K562 (cell line): ENCODE data around the gene PVALEF. TPM values are rescaled to one million over a fixed set of nuclear protein-coding genes. Genes with fewer than 3 reads are reported as not detected.

Source experiments
- CBFA2T3 ChIP-seq: fragments of 450-650 bp; IDR thresholded peaks from 2 replicates; pipeline ENCODE4 v1.6.1; 2017
- CBX5 ChIP-seq: IDR thresholded peaks from 2 replicates; pipeline ENCODE4 v1.6.1; 2014; ENCODE audit warnings: low read depth, borderline replicate concordance
- CC2D1A ChIP-seq: fragments of 450-650 bp; IDR thresholded peaks from 2 replicates; pipeline ENCODE4 v1.6.1; 2017; ENCODE audit warnings: mild to moderate bottlenecking
- CEBPG ChIP-seq, 3 experiments: fragments of 200-800 bp in 1 of 3; sonication (Bioruptor generic) in 1 of 3; sonication (generic) in 1 of 3; formaldehyde crosslinking in 1 of 3; IDR thresholded peaks in 2 of 3; conservative IDR thresholded peaks in 1 of 3; 2 replicates each; pipeline versions ENCODE4 v1.6.1 to v1.8.0; 2016 to 2022; ENCODE audit warnings: missing compliant biosample characterization in 2 of 3, missing genetic modification characterization in 2 of 3, mild to moderate bottlenecking in 1 of 3, missing genetic modification reagents in 1 of 3
- FOXM1 ChIP-seq, 2 experiments: fragments of 450-650 bp in 1 of 2; sonication (generic) in 1 of 2; formaldehyde crosslinking in 1 of 2; IDR thresholded peaks; 2 replicates each; pipeline versions ENCODE4 v1.6.1 to v1.9.0; 2017 to 2022; ENCODE audit warnings: low read depth in 2 of 2, mild to moderate bottlenecking in 2 of 2, missing genetic modification reagents in 1 of 2, moderate library complexity in 1 of 2
- MBD2 ChIP-seq: sonication (generic); IDR thresholded peaks from 2 replicates; pipeline ENCODE4 v1.6.1; 2016; ENCODE audit warnings: low read depth, borderline replicate concordance
- NCOA1 ChIP-seq: fragments of 450-650 bp; IDR thresholded peaks from 2 replicates; pipeline ENCODE4 v1.6.1; 2016; ENCODE audit warnings: low read depth
- POU5F1 ChIP-seq: fragments of 150-350 bp; IDR thresholded peaks from 2 replicates; pipeline ENCODE4 v1.6.1; 2014; ENCODE audit warnings: borderline replicate concordance, low read length, low read depth, mild to moderate bottlenecking; ENCODE audit not compliant: partially characterized antibody
- TBL1XR1 ChIP-seq, 2 experiments: IDR thresholded peaks; 2 replicates each; pipeline ENCODE4 v1.6.1; 2012; ENCODE audit warnings: improper control_type of control experiment in 2 of 2, low read length in 2 of 2, mild to moderate bottlenecking in 1 of 2
- U2AF2 ChIP-seq: fragments of 200-400 bp; formaldehyde crosslinking; optimal IDR thresholded peaks from 2 replicates; pipeline ENCODE3; 2017; ENCODE audit warnings: low read depth, mild to moderate bottlenecking, low read length
- ZNF121 ChIP-seq: sonication (generic); formaldehyde crosslinking; conservative IDR thresholded peaks from 2 replicates; pipeline ENCODE4 v1.8.0; 2022; ENCODE audit warnings: missing genetic modification reagents
- ZNF140 ChIP-seq: fragments of 250-450 bp; sonication (Bioruptor Pico); IDR thresholded peaks from 2 replicates; pipeline ENCODE4 v1.8.0; 2021; ENCODE audit warnings: moderate library complexity, mild to moderate bottlenecking, inconsistent platforms
- ZNF57 ChIP-seq: fragments of 450-650 bp; formaldehyde crosslinking; IDR thresholded peaks from 2 replicates; pipeline ENCODE4 v1.4.0; 2020; ENCODE audit warnings: mild to moderate bottlenecking, moderate library complexity
- polyA plus RNA-seq, 8 experiments: library from polyadenylated mRNA; depleted of rRNA in 4 of 8; stranded (reverse) in 5 of 8; unstranded in 3 of 8; fragments of >200 nt; fragmentation: Nextera tagmentation in 2 of 8; fragmentation: Illumina TruSeq in 1 of 8; extraction: Ambion mirVana in 2 of 8; extraction: Trizol in 1 of 8; gene quantifications; 2 replicates each; pipeline versions ENCODE4 v1.2.1 to v1.2.3, GENCODE V29; 2011 to 2014; ENCODE audit warnings: inconsistent platforms in 1 of 8, missing spikeins in 1 of 8
- total RNA-seq, 7 experiments: library from RNA; depleted of rRNA in 6 of 7; stranded (reverse); fragments of >200 nt in 6 of 7; fragmentation: Illumina TruSeq in 2 of 7; extraction: Trizol in 2 of 7; gene quantifications; 2 replicates each; pipeline versions ENCODE4 v1.2.1 to v1.2.3, GENCODE V29; 2011 to 2021; ENCODE audit warnings: low replicate concordance in 1 of 7
- TF ChIP-seq, protein P1 (sequence below): fragments of 450-650 bp; IDR thresholded peaks from 2 replicates; pipeline ENCODE4 v1.6.1; 2016; ENCODE audit warnings: missing biosample characterization, missing genetic modification characterization
- TF ChIP-seq, protein P2 (sequence below): fragments of 250-450 bp; sonication (Bioruptor Pico); IDR thresholded peaks from 2 replicates; pipeline ENCODE4 v1.9.0; 2021; ENCODE audit warnings: mild to moderate bottlenecking, inconsistent platforms
- TF ChIP-seq, protein P3 (sequence below): fragments of 250-450 bp; sonication (Bioruptor Pico); IDR thresholded peaks from 2 replicates; pipeline ENCODE4 v1.8.0; 2021; ENCODE audit warnings: moderate library complexity, mild to moderate bottlenecking, inconsistent platforms
- TF ChIP-seq, protein P4 (sequence below): fragments of 250-450 bp; sonication (Bioruptor Pico); IDR thresholded peaks from 2 replicates; pipeline ENCODE4 v1.8.0; 2022; ENCODE audit warnings: moderate library complexity, mild to moderate bottlenecking, inconsistent platforms
- TF ChIP-seq, protein P5 (sequence below): fragments of 450-650 bp; IDR thresholded peaks from 2 replicates; pipeline ENCODE4 v1.6.1; 2014; ENCODE audit warnings: low read depth, mild to moderate bottlenecking, moderate library complexity, borderline replicate concordance
- TF ChIP-seq, protein P6 (sequence below): fragments of 450-650 bp; IDR thresholded peaks from 2 replicates; pipeline ENCODE4 v1.6.1; 2016; ENCODE audit warnings: mild to moderate bottlenecking

PVALEF gene
- total and polyA plus RNA-seq, 9 of the 15 experiments (the other 6 are each of a cell fraction or from before 2014, with no cell fraction given): not detected

DNA sequence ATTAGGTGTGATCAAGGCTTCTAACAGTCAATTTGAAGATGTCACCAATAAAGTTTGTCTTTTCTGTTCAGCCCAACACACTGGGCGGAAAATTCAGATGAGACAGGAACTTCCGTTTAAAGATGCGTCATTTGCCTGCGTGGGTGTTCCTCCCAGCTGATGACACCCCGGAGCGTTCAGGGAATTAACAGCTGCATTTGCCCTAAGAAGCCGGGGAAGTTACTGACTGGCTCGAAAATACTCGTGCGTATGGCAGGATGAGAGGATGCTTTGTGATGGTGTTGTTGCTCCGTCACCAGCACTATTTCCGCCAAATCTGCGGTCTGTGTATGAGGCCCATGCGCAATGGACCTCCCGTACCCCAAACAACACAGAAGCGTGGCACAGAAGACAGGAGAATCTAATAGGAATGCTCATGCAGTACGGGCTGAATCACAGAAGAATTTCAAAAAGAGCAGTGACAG is 11.9 kb upstream of the PVALEF start (continued):
- TF ChIP-seq, protein P1, sequence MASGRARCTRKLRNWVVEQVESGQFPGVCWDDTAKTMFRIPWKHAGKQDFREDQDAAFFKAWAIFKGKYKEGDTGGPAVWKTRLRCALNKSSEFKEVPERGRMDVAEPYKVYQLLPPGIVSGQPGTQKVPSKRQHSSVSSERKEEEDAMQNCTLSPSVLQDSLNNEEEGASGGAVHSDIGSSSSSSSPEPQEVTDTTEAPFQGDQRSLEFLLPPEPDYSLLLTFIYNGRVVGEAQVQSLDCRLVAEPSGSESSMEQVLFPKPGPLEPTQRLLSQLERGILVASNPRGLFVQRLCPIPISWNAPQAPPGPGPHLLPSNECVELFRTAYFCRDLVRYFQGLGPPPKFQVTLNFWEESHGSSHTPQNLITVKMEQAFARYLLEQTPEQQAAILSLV (tag): no peak
- TF ChIP-seq CC2D1A: no peak
- TF ChIP-seq U2AF2: no peak
- no peak for TF ChIP-seq MBD2
- TF ChIP-seq, protein P2, sequence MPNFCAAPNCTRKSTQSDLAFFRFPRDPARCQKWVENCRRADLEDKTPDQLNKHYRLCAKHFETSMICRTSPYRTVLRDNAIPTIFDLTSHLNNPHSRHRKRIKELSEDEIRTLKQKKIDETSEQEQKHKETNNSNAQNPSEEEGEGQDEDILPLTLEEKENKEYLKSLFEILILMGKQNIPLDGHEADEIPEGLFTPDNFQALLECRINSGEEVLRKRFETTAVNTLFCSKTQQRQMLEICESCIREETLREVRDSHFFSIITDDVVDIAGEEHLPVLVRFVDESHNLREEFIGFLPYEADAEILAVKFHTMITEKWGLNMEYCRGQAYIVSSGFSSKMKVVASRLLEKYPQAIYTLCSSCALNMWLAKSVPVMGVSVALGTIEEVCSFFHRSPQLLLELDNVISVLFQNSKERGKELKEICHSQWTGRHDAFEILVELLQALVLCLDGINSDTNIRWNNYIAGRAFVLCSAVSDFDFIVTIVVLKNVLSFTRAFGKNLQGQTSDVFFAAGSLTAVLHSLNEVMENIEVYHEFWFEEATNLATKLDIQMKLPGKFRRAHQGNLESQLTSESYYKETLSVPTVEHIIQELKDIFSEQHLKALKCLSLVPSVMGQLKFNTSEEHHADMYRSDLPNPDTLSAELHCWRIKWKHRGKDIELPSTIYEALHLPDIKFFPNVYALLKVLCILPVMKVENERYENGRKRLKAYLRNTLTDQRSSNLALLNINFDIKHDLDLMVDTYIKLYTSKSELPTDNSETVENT (CRISPR knock-in tag): no peak
- TF ChIP-seq, protein P3, sequence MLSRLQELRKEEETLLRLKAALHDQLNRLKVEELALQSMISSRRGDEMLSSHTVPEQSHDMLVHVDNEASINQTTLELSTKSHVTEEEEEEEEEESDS (CRISPR knock-in tag): no peak
- TF ChIP-seq, protein P4, sequence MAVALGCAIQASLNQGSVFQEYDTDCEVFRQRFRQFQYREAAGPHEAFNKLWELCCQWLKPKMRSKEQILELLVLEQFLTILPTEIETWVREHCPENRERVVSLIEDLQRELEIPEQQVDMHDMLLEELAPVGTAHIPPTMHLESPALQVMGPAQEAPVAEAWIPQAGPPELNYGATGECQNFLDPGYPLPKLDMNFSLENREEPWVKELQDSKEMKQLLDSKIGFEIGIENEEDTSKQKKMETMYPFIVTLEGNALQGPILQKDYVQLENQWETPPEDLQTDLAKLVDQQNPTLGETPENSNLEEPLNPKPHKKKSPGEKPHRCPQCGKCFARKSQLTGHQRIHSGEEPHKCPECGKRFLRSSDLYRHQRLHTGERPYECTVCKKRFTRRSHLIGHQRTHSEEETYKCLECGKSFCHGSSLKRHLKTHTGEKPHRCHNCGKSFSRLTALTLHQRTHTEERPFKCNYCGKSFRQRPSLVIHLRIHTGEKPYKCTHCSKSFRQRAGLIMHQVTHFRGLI (CRISPR knock-in tag): no peak
- 0 out of 4 replicates have a peak, but pooled peaks of 1 of the 2 experiments have one; percentile 42 for TF ChIP-seq TBL1XR1 (IDR thresholded peaks at IDR 0.05; ENCODE audit: low read length in 2 of 2)
- peak; percentile 23; the same call in 1 of the 2 replicates for TF ChIP-seq CBFA2T3
- TF ChIP-seq, protein P5, sequence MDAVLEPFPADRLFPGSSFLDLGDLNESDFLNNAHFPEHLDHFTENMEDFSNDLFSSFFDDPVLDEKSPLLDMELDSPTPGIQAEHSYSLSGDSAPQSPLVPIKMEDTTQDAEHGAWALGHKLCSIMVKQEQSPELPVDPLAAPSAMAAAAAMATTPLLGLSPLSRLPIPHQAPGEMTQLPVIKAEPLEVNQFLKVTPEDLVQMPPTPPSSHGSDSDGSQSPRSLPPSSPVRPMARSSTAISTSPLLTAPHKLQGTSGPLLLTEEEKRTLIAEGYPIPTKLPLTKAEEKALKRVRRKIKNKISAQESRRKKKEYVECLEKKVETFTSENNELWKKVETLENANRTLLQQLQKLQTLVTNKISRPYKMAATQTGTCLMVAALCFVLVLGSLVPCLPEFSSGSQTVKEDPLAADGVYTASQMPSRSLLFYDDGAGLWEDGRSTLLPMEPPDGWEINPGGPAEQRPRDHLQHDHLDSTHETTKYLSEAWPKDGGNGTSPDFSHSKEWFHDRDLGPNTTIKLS: 0 out of 2 replicates have a peak, but pooled peaks have one; percentile 46
- TF ChIP-seq ZNF57 (CRISPR knock-in tag): no peak
- TF ChIP-seq POU5F1: no peak
- TF ChIP-seq ZNF140 (CRISPR knock-in tag): no peak
- TF ChIP-seq NCOA1: 0 out of 2 replicates have a peak, but pooled peaks have one; percentile 30
- no peak for TF ChIP-seq CBX5
- TF ChIP-seq CEBPG (CRISPR knock-in tag; IDR thresholded peaks at IDR 0.05): peak; percentile 51; the same call in 1 of the 2 replicates
- 0 out of 4 replicates have a peak, but pooled peaks of 1 of the 2 experiments have one; percentile 22 for TF ChIP-seq CEBPG (tag; conservative IDR thresholded peaks at IDR 0.05 in 1 of 2, IDR thresholded peaks at IDR 0.05 in 1 of 2)
- TF ChIP-seq, protein P6, sequence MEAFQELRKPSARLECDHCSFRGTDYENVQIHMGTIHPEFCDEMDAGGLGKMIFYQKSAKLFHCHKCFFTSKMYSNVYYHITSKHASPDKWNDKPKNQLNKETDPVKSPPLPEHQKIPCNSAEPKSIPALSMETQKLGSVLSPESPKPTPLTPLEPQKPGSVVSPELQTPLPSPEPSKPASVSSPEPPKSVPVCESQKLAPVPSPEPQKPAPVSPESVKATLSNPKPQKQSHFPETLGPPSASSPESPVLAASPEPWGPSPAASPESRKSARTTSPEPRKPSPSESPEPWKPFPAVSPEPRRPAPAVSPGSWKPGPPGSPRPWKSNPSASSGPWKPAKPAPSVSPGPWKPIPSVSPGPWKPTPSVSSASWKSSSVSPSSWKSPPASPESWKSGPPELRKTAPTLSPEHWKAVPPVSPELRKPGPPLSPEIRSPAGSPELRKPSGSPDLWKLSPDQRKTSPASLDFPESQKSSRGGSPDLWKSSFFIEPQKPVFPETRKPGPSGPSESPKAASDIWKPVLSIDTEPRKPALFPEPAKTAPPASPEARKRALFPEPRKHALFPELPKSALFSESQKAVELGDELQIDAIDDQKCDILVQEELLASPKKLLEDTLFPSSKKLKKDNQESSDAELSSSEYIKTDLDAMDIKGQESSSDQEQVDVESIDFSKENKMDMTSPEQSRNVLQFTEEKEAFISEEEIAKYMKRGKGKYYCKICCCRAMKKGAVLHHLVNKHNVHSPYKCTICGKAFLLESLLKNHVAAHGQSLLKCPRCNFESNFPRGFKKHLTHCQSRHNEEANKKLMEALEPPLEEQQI: no peak
- TF ChIP-seq ZNF121 (CRISPR knock-in tag): no peak
- no peak for TF ChIP-seq FOXM1 (IDR thresholded peaks at IDR 0.05; ENCODE audit: low read depth)
- TF ChIP-seq FOXM1 (CRISPR knock-in tag; IDR thresholded peaks at IDR 0.05; ENCODE audit: low read depth): no peak
